Superior temporal gyrus (tissue), 1 donor: ENCODE results near the gene RTN4.
"Not testable (repeated sequence)": the region's sequence is repeated elsewhere in the genome, so short reads cannot be mapped to it uniquely, and the experiment has no call there.

ENCODE experiments used
- DNase-seq: peaks from one replicate; pipeline ENCODE4 v3.0.0-alpha.2; 2016; ENCODE audit errors: extremely low spot score

The RTN4 gene

GRCh38 chr2:55073000-55073983 lies 23.0 kb upstream of the RTN4 start:
- DNase-seq, result no peak

GRCh38 chr2:55063713-55064323 lies 13.6 kb upstream of the RTN4 start:
- no peak for DNase-seq

- no peak for DNase-seq
Measured at GRCh38 chr2:55063226-55063625, 13.0 kb upstream of the RTN4 start.

GRCh38 chr2:55062754-55063153 lies 12.5 kb upstream of the RTN4 start:
- DNase-seq, result no peak

- DNase-seq, result no peak
Measured at GRCh38 chr2:55061523-55062344, 11.5 kb upstream of the RTN4 start.

GRCh38 chr2:55059793-55060192 lies 9.5 kb upstream of the RTN4 start:
- no peak for DNase-seq

GRCh38 chr2:55057474-55057873 lies 7.2 kb upstream of the RTN4 start:
- DNase-seq, result no peak

GRCh38 chr2:55056024-55056521 lies 5.8 kb upstream of the RTN4 start:
- no peak for DNase-seq

GRCh38 chr2:55054106-55054875 lies 4.0 kb upstream of the RTN4 start:
- DNase-seq, result no peak

GRCh38 chr2:55053225-55053624 lies 3.0 kb upstream of the RTN4 start:
- DNase-seq, result not testable (repeated sequence)

- no peak for DNase-seq
Measured at GRCh38 chr2:55052129-55053061, 2.1 kb upstream of the RTN4 start.

GRCh38 chr2:55051026-55051866 lies 995 bp upstream of the RTN4 start:
- no peak for DNase-seq

- DNase-seq, result no peak
Measured at GRCh38 chr2:55049821-55050099, 491 bp downstream of the RTN4 start.

GRCh38 chr2:55049043-55049820 lies 1.0 kb downstream of the RTN4 start:
- DNase-seq, result peak; percentile 94

GRCh38 chr2:55048508-55049042 lies 1.7 kb downstream of the RTN4 start:
- DNase-seq, result peak; percentile 80

GRCh38 chr2:55047677-55048299 lies 2.5 kb downstream of the RTN4 start:
- DNase-seq, result peak; percentile 82

- DNase-seq, result no peak
Measured at GRCh38 chr2:55045780-55046179, 4.5 kb downstream of the RTN4 start.

GRCh38 chr2:55043841-55044240 lies 6.4 kb downstream of the RTN4 start:
- no peak for DNase-seq
